AG04450 (cell line): ENCODE data around the gene ABHD11. TPM values are rescaled to one million over a fixed set of nuclear protein-coding genes. Genes with fewer than 3 reads are reported as not detected.
"Not testable (repeated sequence)": the region's sequence is repeated elsewhere in the genome, so short reads cannot be mapped to it uniquely, and the experiment has no call there.

Source experiments
- CTCF ChIA-PET: fragments of 300-600, 350-600 bp; formaldehyde crosslinking; extraction: SDS; loops from one replicate; lab custom pipeline; 2022; ENCODE audit warnings: antibody characterized with exemption, inconsistent platforms; lab: Charles Lee
- POLR2A ChIA-PET: fragments of 350-600 bp; formaldehyde crosslinking; extraction: SDS; loops from one replicate; lab custom pipeline; 2021; ENCODE audit warnings: antibody characterized with exemption, inconsistent platforms; lab: Yijun Ruan, JAX
- DNase-seq: peaks from one replicate; pipeline ENCODE4 v3.0.0-alpha.2; 2011; ENCODE audit warnings: low read depth, low spot score
- H3K27ac ChIP-seq: one replicate; pipeline ENCODE4 v1.5.1; 2012; ENCODE audit warnings: low read depth, low read length, control low read depth
- H3K27me3 ChIP-seq: one replicate; pipeline ENCODE4 v1.6.0; 2012; ENCODE audit warnings: low read length; ENCODE audit not compliant: control insufficient read depth, insufficient read depth
- H3K4me3 ChIP-seq: 2 replicates; pipeline ENCODE4 v1.5.1; 2011; ENCODE audit warnings: mild to moderate bottlenecking, low read depth, low read length, control low read depth
- H3K9me3 ChIP-seq: 2 replicates; pipeline ENCODE4 v1.5.1; 2012; ENCODE audit warnings: low read length; ENCODE audit not compliant: control insufficient read depth, insufficient read depth
- CTCF ChIP-seq: IDR thresholded peaks from 2 replicates; pipeline ENCODE4 v1.5.1; 2011; ENCODE audit warnings: low read depth, low read length, control low read depth, inconsistent platforms
- polyA minus RNA-seq: library from RNA; depleted of rRNA, polyadenylated mRNA; stranded (reverse); fragments of >200 nt; gene quantifications from 2 replicates; pipeline ENCODE4 v1.2.3, GENCODE V29; 2011; rRNA and poly(A)+ RNA removed
- polyA plus RNA-seq: library from polyadenylated mRNA; depleted of rRNA; stranded (reverse); fragments of >200 nt; gene quantifications from 2 replicates; pipeline ENCODE4 v1.2.3, GENCODE V29; 2011; rRNA removed

The ABHD11 gene
- polyA plus RNA-seq (5.1 and 7.5 TPM in 2 replicates), polyA minus RNA-seq (4.8 and 7.2 TPM in 2 replicates)

- peak within 1 kb of the TSS; percentile 31 for H3K27ac ChIP-seq
- POLR2A ChIA-PET = interaction anchor here (0.5 to 1.5 kb wide), 6 partner anchors 10 to 124 kb away, joined by 3 to 12 read pairs (median 4); no protein-coding TSS in a partner anchor
- CTCF ChIA-PET = interaction anchor here (0.5 to 2.2 kb wide), 7 partner anchors 13 to 273 kb away, joined by 3 to 16 read pairs (median 5); no protein-coding TSS in a partner anchor
Observed at GRCh38 chr7:73738612-73739386, at the start of gene ABHD11. TSS of gene ABHD11 (minus strand) at chr7:73738802. CDS start at chr7:73738770, 32 bp downstream.

GRCh38 chr7:73787786-73788048, 49.1 kb upstream of the ABHD11 start:
- H3K27me3 ChIP-seq, H3K4me3 ChIP-seq, POLR2A ChIA-PET, DNase-seq, CTCF ChIA-PET, H3K27ac ChIP-seq, H3K9me3 ChIP-seq: not testable (repeated sequence)

More at GRCh38 chr7:73738612-73739386, at the start of gene ABHD11:
- no peaks in the 10 kb centered on the region; the same call in 1 of the 2 replicates for H3K9me3 ChIP-seq
- no peak for TF ChIP-seq CTCF
- peak within 1 kb of the TSS; percentile 89 for H3K4me3 ChIP-seq
- no peaks in the 10 kb centered on the region for H3K27me3 ChIP-seq
- peak; percentile 92 for DNase-seq

- no peak for TF ChIP-seq CTCF
- ChIA-PET POLR2A (interaction anchor here (0.5 to 0.7 kb wide), 2 partner anchors 27 to 259 kb away, joined by 3 to 5 read pairs; no protein-coding TSS in a partner anchor), CTCF (no interaction called here)
- Histone ChIP-seq H3K27me3 (peaks cover 2% of the 10 kb centered on the region), H3K27ac (no peak overlapping the region), H3K4me3 (no peak overlapping the region), H3K9me3 (no peaks in the 10 kb centered on the region; the same call in 1 of the 2 replicates)
- DNase-seq = no peak
Observed at GRCh38 chr7:73786588-73786987, 48.0 kb upstream of the ABHD11 start.

GRCh38 chr7:73779517-73779916, 40.9 kb upstream of the ABHD11 start:
- DNase-seq = no peak
- H3K27me3 ChIP-seq = no peaks in the 10 kb centered on the region
- H3K27ac ChIP-seq = no peak overlapping the region
- ChIA-PET CTCF (no interaction called here), POLR2A (no interaction called here)
- no peak overlapping the region for H3K4me3 ChIP-seq
- no peak for TF ChIP-seq CTCF
- H3K9me3 ChIP-seq = no peaks in the 10 kb centered on the region

- POLR2A ChIA-PET = interaction anchor here (0.5 kb wide), 1 partner anchor 13 kb away, joined by 3 read pairs; no protein-coding TSS in a partner anchor
- CTCF ChIA-PET = no interaction called here
- Histone ChIP-seq H3K4me3 (no peak overlapping the region), H3K27ac (no peak overlapping the region), H3K27me3 (no peaks in the 10 kb centered on the region), H3K9me3 (no peaks in the 10 kb centered on the region)
- DNase-seq = no peak
- TF ChIP-seq CTCF = no peak
Observed at GRCh38 chr7:73778801-73779389, 40.3 kb upstream of the ABHD11 start.
